MCF 10A (cell line): Measurements from ENCODE around the gene CALR. TPM values are rescaled to one million over a fixed set of nuclear protein-coding genes. Genes with fewer than 3 reads are reported as not detected.
"Not testable (repeated sequence)": the region's sequence is repeated elsewhere in the genome, so short reads cannot be mapped to it uniquely, and the experiment has no call there.

Source experiments
- BruUV-seq: library from RNA; stranded (reverse); fragments of 400-500 nt; replicated peaks from 2 replicates; lab custom pipeline; 2021; lab: Mats Ljungman, UMichigan
- CTCF ChIA-PET: fragments of 300-600 bp; sonication (Branson Sonifier 250); formaldehyde crosslinking; extraction: SDS; loops from one replicate; lab custom pipeline; 2021; ENCODE audit warnings: antibody characterized with exemption, inconsistent platforms; lab: Yijun Ruan, JAX
- POLR2A ChIA-PET: fragments of 300-600, 350-650 bp; sonication (Branson Sonifier 250); formaldehyde crosslinking; extraction: SDS; loops from one replicate; lab custom pipeline; 2020; ENCODE audit warnings: antibody characterized with exemption, inconsistent platforms; lab: Yijun Ruan, JAX
- DNase-seq: peaks from one replicate; pipeline ENCODE4 v3.0.0-alpha.2; 2018; ENCODE audit not compliant: unreplicated experiment
- H3K27ac Mint-ChIP-seq: one replicate; pipeline ENCODE4 v1.8.0; 2022; ENCODE audit warnings: mild to moderate bottlenecking, low read depth, mixed read lengths; ENCODE audit not compliant: unreplicated experiment
- H3K27me3 Mint-ChIP-seq: one replicate; pipeline ENCODE4 v1.8.0; 2022; ENCODE audit warnings: mixed read lengths; ENCODE audit not compliant: insufficient read depth, unreplicated experiment
- H3K36me3 Mint-ChIP-seq: one replicate; pipeline ENCODE4 v1.8.0; 2022; ENCODE audit warnings: mild to moderate bottlenecking, moderate library complexity, mixed read lengths; ENCODE audit not compliant: insufficient read depth, unreplicated experiment
- H3K4me1 Mint-ChIP-seq: one replicate; pipeline ENCODE4 v1.8.0; 2022; ENCODE audit warnings: mixed read lengths; ENCODE audit not compliant: insufficient read depth, unreplicated experiment
- H3K4me3 Mint-ChIP-seq: one replicate; pipeline ENCODE4 v1.8.0; 2022; ENCODE audit warnings: mild to moderate bottlenecking, moderate library complexity, mixed read lengths; ENCODE audit not compliant: unreplicated experiment
- H3K9me3 Mint-ChIP-seq: one replicate; pipeline ENCODE4 v1.8.0; 2022; ENCODE audit warnings: mixed read lengths; ENCODE audit not compliant: unreplicated experiment
- CTCF ChIP-seq: fragments of 200-600 bp; IDR thresholded peaks from one replicate; pipeline ENCODE4 v1.8.0; 2022; ENCODE audit warnings: antibody characterized with exemption, mild to moderate bottlenecking; ENCODE audit not compliant: unreplicated experiment
- intact Hi-C: fragments of 100-400 bp; cut with micrococcal nuclease; formaldehyde crosslinking; loops from 2 replicates; pipeline ENCODE4 v1.14.1; 2022
- total RNA-seq: library from RNA; stranded (reverse); gene quantifications from 2 replicates; pipeline ENCODE4 v1.2.3, GENCODE V29; 2022

The CALR gene
- total RNA-seq, 1 experiment from 2014 or later: 792 TPM

- no peak for TF ChIP-seq CTCF
- intact Hi-C loops: no loop called here
- Mint-ChIP-seq H3K9me3 (no peaks in the 10 kb centered on the region), H3K27ac (peak overlapping the region; percentile 47), H3K4me3 (no peak overlapping the region), H3K36me3 (peaks cover 83% of the 10 kb centered on the region), H3K27me3 (no peaks in the 10 kb centered on the region), H3K4me1 (peaks cover 13% of the 10 kb centered on the region)
- ChIA-PET POLR2A (interaction anchor here (0.6 kb wide), 2 partner anchors 10 to 315 kb away, joined by 3 read pairs; no protein-coding TSS in a partner anchor), CTCF (interaction anchor here (0.6 to 1.5 kb wide), 2 partner anchors 16 to 36 kb away, joined by 4 to 6 read pairs; no protein-coding TSS in a partner anchor)
- no TSS peak for BruUV-seq
- no peak for DNase-seq
Observed at GRCh38 chr19:12949363-12950283, 11.2 kb downstream of the CALR start.

GRCh38 chr19:12952050-12952449 lies 13.6 kb downstream of the CALR start:
- H3K36me3 Mint-ChIP-seq: peaks cover 68% of the 10 kb centered on the region
- CTCF ChIA-PET: interaction anchor here (6.1 kb wide), 1 partner anchor 13 kb away, joined by 39 read pairs; no protein-coding TSS in a partner anchor
- POLR2A ChIA-PET: interaction anchor here (0.8 to 1.4 kb wide), 2 partner anchors 13 to 60 kb away, joined by 4 read pairs; no protein-coding TSS in a partner anchor
- BruUV-seq, H3K27me3 Mint-ChIP-seq, H3K9me3 Mint-ChIP-seq, H3K4me3 Mint-ChIP-seq, intact Hi-C loops, DNase-seq: not testable (repeated sequence)
- peaks cover 29% of the 10 kb centered on the region for H3K4me1 Mint-ChIP-seq
- H3K27ac Mint-ChIP-seq: peak overlapping the region; percentile 20

- Mint-ChIP-seq H3K4me1 (peaks cover 29% of the 10 kb centered on the region), H3K9me3 (no peaks in the 10 kb centered on the region), H3K4me3 (no peak overlapping the region), H3K36me3 (peaks cover 63% of the 10 kb centered on the region), H3K27ac (peak overlapping the region; percentile 20), H3K27me3 (no peaks in the 10 kb centered on the region)
- ChIA-PET CTCF (interaction anchor here (0.6 to 6.1 kb wide), 3 partner anchors 13 to 122 kb away, joined by 3 to 39 read pairs (median 3); partner anchors contain the start of gene RTBDN), POLR2A (interaction anchor here (0.6 to 1.4 kb wide), 4 partner anchors 13 to 61 kb away, joined by 4 to 6 read pairs (median 4); no protein-coding TSS in a partner anchor)
- intact Hi-C loops: no loop called here
- TF ChIP-seq CTCF: no peak
- peak; percentile 59 for DNase-seq
- no TSS peak for BruUV-seq
Observed at GRCh38 chr19:12952488-12953137, 14.2 kb downstream of the CALR start.

GRCh38 chr19:12953138-12953798 lies 14.9 kb downstream of the CALR start:
- POLR2A ChIA-PET: interaction anchor here (0.6 to 3.6 kb wide), 4 partner anchors 7 to 35 kb away, joined by 5 to 51 read pairs (median 6); partner anchors contain the start of gene RAD23A

More at GRCh38 chr19:12953138-12953798, 14.9 kb downstream of the CALR start:
- no peak for DNase-seq
- TF ChIP-seq CTCF: no peak
- intact Hi-C loops: no loop called here
- Mint-ChIP-seq H3K4me1 (peaks cover 29% of the 10 kb centered on the region), H3K27me3 (no peaks in the 10 kb centered on the region), H3K9me3 (no peaks in the 10 kb centered on the region), H3K27ac (no peak overlapping the region), H3K36me3 (peaks cover 60% of the 10 kb centered on the region), H3K4me3 (no peak overlapping the region)
- CTCF ChIA-PET: interaction anchor here (0.6 to 6.1 kb wide), 4 partner anchors 12 to 198 kb away, joined by 3 to 39 read pairs (median 3); partner anchors contain the start of gene RTBDN
- BruUV-seq: TSS peak; percentile 89
